Esophagus muscularis mucosa (tissue), 4 donors: Measurements from ENCODE around the gene GPD1L.

Experiments
- EP300 ChIP-seq: sonication (generic); formaldehyde crosslinking; IDR thresholded peaks from one replicate; pipeline ENCODE4 v1.6.1; 2017; ENCODE audit warnings: antibody characterized with exemption
- POLR2A ChIP-seq: fragments of 450-650 bp; IDR thresholded peaks from one replicate; pipeline ENCODE4 v1.6.1; 2017; ENCODE audit warnings: antibody characterized with exemption, moderate library complexity, mild to moderate bottlenecking, low read depth
- POLR2AphosphoS5 ChIP-seq, 2 donors: sonication (generic); formaldehyde crosslinking; IDR thresholded peaks; one replicate each; pipeline ENCODE4 v1.6.1; 2017; ENCODE audit warnings: antibody characterized with exemption in 2 of 2
- TF ChIP-seq, protein P1 (sequence below), 3 experiments: fragments of 200-600 bp in 2 of 3; fragments of 450-650 bp in 1 of 3; sonication (generic) in 2 of 3; IDR thresholded peaks; one replicate each; pipeline ENCODE4 v1.5.1; 2017 to 2019; ENCODE audit warnings: antibody characterized with exemption in 3 of 3, mild to moderate bottlenecking in 2 of 3, moderate library complexity in 1 of 3

DNA sequence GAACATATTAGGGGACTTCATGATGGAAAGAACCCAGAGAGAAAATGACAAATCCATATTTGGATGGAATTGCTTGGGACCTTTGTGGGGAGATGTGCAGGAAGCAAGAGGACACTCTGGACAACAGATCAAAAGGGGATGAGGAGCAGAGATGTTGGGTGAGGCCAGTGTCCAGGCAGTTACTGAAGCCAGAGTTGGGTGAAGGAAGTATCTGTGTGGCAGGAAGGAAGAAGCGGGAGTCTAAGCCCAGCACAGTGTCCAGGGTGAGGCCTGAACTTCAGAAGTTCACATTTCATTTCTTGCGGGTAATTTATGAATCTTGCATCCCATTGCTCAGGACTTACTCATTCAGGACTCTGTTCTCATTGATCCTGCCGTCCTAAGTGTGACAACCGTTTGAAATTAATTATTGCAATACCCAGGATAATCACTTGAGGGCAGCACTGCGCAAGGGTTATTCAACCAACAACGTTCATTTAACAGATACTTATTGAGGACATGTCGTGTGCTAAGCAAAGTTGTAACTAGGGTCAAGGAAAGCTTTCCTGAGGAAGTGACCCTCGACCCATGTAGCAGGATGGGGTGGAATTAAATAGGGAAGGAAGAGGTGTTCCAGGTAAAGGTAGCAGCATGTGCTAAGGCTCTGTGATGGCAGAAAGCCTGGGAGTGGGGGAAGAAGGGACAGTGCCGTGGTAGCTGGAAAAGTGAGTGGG, 70.7 kb downstream of the GPD1L start:
- TF ChIP-seq, protein P1, sequence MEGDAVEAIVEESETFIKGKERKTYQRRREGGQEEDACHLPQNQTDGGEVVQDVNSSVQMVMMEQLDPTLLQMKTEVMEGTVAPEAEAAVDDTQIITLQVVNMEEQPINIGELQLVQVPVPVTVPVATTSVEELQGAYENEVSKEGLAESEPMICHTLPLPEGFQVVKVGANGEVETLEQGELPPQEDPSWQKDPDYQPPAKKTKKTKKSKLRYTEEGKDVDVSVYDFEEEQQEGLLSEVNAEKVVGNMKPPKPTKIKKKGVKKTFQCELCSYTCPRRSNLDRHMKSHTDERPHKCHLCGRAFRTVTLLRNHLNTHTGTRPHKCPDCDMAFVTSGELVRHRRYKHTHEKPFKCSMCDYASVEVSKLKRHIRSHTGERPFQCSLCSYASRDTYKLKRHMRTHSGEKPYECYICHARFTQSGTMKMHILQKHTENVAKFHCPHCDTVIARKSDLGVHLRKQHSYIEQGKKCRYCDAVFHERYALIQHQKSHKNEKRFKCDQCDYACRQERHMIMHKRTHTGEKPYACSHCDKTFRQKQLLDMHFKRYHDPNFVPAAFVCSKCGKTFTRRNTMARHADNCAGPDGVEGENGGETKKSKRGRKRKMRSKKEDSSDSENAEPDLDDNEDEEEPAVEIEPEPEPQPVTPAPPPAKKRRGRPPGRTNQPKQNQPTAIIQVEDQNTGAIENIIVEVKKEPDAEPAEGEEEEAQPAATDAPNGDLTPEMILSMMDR (IDR thresholded peaks at IDR 0.05), result peak; percentile 42 to 61 (median 46)
- no peak for TF ChIP-seq POLR2AphosphoS5 (IDR thresholded peaks at IDR 0.05)
- TF ChIP-seq POLR2A, result no peak
- TF ChIP-seq EP300, result no peak
